ENCODE data around the gene PTK7. TPM values are rescaled to one million over a fixed set of nuclear protein-coding genes. Genes with fewer than 3 reads are reported as not detected.
"Not testable (repeated sequence)": the region's sequence is repeated elsewhere in the genome, so short reads cannot be mapped to it uniquely, and the experiment has no call there.

Gene PTK7
- total RNA-seq, 2 experiments from 2014 or later = 1.2 to 1.6 TPM

DNA sequence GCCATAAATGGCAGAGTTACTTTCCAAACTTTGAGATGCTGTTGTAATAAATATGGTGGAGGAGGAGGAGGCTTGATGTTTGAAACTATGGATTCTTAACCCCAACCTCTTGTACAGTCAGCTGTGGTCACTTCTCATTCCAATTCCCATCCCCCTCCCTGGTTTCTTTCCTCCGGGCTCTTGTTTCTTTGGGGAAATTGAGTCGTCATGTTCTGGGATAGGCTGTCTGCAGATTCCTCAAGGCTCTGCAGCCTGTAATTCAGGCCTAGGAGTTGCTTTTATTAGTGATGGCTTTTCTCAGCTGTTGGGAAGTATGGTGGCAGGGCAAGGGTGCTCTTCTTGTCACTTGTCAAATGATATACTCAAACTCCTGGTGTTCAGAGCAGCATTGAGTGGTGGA is 2.6 kb downstream of the PTK7 start:
- H3K27me3 Mint-ChIP-seq = peaks cover 13% of the 10 kb centered on the region
- Histone ChIP-seq H3K27ac (ENCODE audit: low read depth in 1 of 2, low read length in 2 of 2) (no peak overlapping the region), H3K9me3 (ENCODE audit: control insufficient read depth in 1 of 2, insufficient read depth in 1 of 2, low read length in 2 of 2) (no peaks in the 10 kb centered on the region), H3K36me3 (ENCODE audit: insufficient read depth, low read length) (no peaks in the 10 kb centered on the region), H3K4me3 (ENCODE audit: low read length) (no peak overlapping the region), H3K27me3 (ENCODE audit: control insufficient read depth in 1 of 2, insufficient read depth in 2 of 2, low read length in 2 of 2) (peaks cover 23 to 24% of the 10 kb centered on the region in 2 experiments), H3K4me1 (ENCODE audit: insufficient read depth, low read length) (peaks cover 18% of the 10 kb centered on the region)
- POLR2A ChIA-PET = no interaction called here
- peaks cover 8% of the 10 kb centered on the region for H3K4me1 Mint-ChIP-seq (ENCODE audit: low read depth)
- TF ChIP-seq, protein P1, sequence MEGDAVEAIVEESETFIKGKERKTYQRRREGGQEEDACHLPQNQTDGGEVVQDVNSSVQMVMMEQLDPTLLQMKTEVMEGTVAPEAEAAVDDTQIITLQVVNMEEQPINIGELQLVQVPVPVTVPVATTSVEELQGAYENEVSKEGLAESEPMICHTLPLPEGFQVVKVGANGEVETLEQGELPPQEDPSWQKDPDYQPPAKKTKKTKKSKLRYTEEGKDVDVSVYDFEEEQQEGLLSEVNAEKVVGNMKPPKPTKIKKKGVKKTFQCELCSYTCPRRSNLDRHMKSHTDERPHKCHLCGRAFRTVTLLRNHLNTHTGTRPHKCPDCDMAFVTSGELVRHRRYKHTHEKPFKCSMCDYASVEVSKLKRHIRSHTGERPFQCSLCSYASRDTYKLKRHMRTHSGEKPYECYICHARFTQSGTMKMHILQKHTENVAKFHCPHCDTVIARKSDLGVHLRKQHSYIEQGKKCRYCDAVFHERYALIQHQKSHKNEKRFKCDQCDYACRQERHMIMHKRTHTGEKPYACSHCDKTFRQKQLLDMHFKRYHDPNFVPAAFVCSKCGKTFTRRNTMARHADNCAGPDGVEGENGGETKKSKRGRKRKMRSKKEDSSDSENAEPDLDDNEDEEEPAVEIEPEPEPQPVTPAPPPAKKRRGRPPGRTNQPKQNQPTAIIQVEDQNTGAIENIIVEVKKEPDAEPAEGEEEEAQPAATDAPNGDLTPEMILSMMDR (IDR thresholded peaks at IDR 0.05) = no peak
- ATAC-seq (ENCODE audit: poor library complexity) (no peak), DNase-seq (no peak)
- intact Hi-C loops (cut with DNase I, micrococcal nuclease) = no loop called here
- no peak overlapping the region for H3K27ac Mint-ChIP-seq
- H3K36me3 Mint-ChIP-seq (ENCODE audit: low read depth) = peaks cover 9% of the 10 kb centered on the region
- H3K9me3 Mint-ChIP-seq = no peaks in the 10 kb centered on the region
- no peak overlapping the region for H3K4me3 Mint-ChIP-seq
- CTCF ChIA-PET = no interaction called here

DNA sequence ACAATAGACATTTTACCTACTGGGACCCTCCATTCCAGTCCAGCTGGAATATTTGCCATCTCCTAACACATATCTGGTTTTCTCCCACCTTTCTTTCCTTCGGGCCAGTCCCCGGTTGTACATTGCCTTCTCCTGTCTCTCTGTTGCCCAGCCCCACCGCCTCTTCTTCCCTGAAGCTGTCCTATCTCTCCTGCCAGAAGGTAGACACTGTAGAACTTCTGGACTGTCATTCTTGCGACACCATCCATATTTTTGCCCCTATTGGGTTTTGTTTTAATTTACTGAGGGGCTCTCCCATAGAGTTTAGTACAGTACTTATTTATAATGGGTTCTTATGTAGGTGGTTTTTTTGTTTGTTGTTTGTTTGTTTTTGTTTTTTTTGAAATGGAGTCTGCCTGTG is 4.9 kb downstream of the PTK7 start:
- peaks cover 15 to 16% of the 10 kb centered on the region in 2 experiments for H3K27me3 ChIP-seq (ENCODE audit: control insufficient read depth in 1 of 2, insufficient read depth in 2 of 2, low read length in 2 of 2)
- TF ChIP-seq, protein P1 (IDR thresholded peaks at IDR 0.05) = no peak
- H3K27me3 Mint-ChIP-seq = peaks cover 13% of the 10 kb centered on the region
- peaks cover 12% of the 10 kb centered on the region for H3K4me1 ChIP-seq (ENCODE audit: insufficient read depth, low read length)
- no peak overlapping the region for H3K27ac Mint-ChIP-seq
- intact Hi-C loops (cut with DNase I, micrococcal nuclease) = no loop called here
- H3K36me3 ChIP-seq (ENCODE audit: insufficient read depth, low read length) = no peaks in the 10 kb centered on the region
- no peak overlapping the region for H3K4me3 Mint-ChIP-seq
- POLR2A ChIA-PET = no interaction called here
- H3K36me3 Mint-ChIP-seq (ENCODE audit: low read depth) = no peaks in the 10 kb centered on the region
- DNase-seq (no peak), ATAC-seq (ENCODE audit: poor library complexity) (no peak)
- no peaks in the 10 kb centered on the region for H3K9me3 ChIP-seq (ENCODE audit: control insufficient read depth in 1 of 2, insufficient read depth in 1 of 2, low read length in 2 of 2)
- CTCF ChIA-PET = no interaction called here
- H3K27ac ChIP-seq (ENCODE audit: low read depth in 1 of 2, low read length in 2 of 2) = no peak overlapping the region
- H3K4me1 Mint-ChIP-seq (ENCODE audit: low read depth) = peaks cover 8% of the 10 kb centered on the region
- H3K4me3 ChIP-seq (ENCODE audit: low read length) = no peak overlapping the region
- H3K9me3 Mint-ChIP-seq = no peaks in the 10 kb centered on the region

GRCh38 chr6:43081922-43082321 is 5.8 kb downstream of the PTK7 start:
- H3K4me3 ChIP-seq (ENCODE audit: low read length); ATAC-seq (ENCODE audit: poor library complexity); H3K27ac ChIP-seq (ENCODE audit: low read depth in 1 of 2, low read length in 2 of 2); CTCF ChIA-PET; H3K27ac Mint-ChIP-seq; H3K9me3 Mint-ChIP-seq; DNase-seq; intact Hi-C loops (cut with DNase I, micrococcal nuclease); H3K4me1 Mint-ChIP-seq (ENCODE audit: low read depth); H3K36me3 Mint-ChIP-seq (ENCODE audit: low read depth); H3K9me3 ChIP-seq (ENCODE audit: control insufficient read depth in 1 of 2, insufficient read depth in 1 of 2, low read length in 2 of 2); H3K4me1 ChIP-seq (ENCODE audit: insufficient read depth, low read length); POLR2A ChIA-PET; H3K36me3 ChIP-seq (ENCODE audit: insufficient read depth, low read length): not testable (repeated sequence)
- Mint-ChIP-seq H3K4me3 (peak overlapping the region; percentile 15), H3K27me3 (peaks cover 13% of the 10 kb centered on the region)
- peaks cover 9 to 10% of the 10 kb centered on the region in 2 experiments for H3K27me3 ChIP-seq (ENCODE audit: control insufficient read depth in 1 of 2, insufficient read depth in 2 of 2, low read length in 2 of 2)

GRCh38 chr6:43082806-43083655 is 6.9 kb downstream of the PTK7 start:
- POLR2A ChIA-PET = no interaction called here
- Histone ChIP-seq H3K27me3 (ENCODE audit: control insufficient read depth in 1 of 2, insufficient read depth in 2 of 2, low read length in 2 of 2) (no peaks in the 10 kb centered on the region), H3K9me3 (ENCODE audit: control insufficient read depth in 1 of 2, insufficient read depth in 1 of 2, low read length in 2 of 2) (no peaks in the 10 kb centered on the region), H3K36me3 (ENCODE audit: insufficient read depth, low read length) (no peaks in the 10 kb centered on the region), H3K27ac (ENCODE audit: low read depth in 1 of 2, low read length in 2 of 2) (no peak overlapping the region), H3K4me1 (ENCODE audit: insufficient read depth, low read length) (no peaks in the 10 kb centered on the region), H3K4me3 (ENCODE audit: low read length) (no peak overlapping the region)
- no peak overlapping the region for H3K4me3 Mint-ChIP-seq
- H3K27me3 Mint-ChIP-seq = peaks cover 8% of the 10 kb centered on the region
- no peak for DNase-seq
- TF ChIP-seq, protein P1 (IDR thresholded peaks at IDR 0.05) = no peak
- H3K4me1 Mint-ChIP-seq (ENCODE audit: low read depth) = peaks cover 3% of the 10 kb centered on the region
- intact Hi-C loops (cut with DNase I, micrococcal nuclease) = no loop called here
- H3K27ac Mint-ChIP-seq = no peak overlapping the region
- H3K36me3 Mint-ChIP-seq (ENCODE audit: low read depth) = no peaks in the 10 kb centered on the region
- CTCF ChIA-PET = no interaction called here
- no peak for ATAC-seq (ENCODE audit: poor library complexity)
- H3K9me3 Mint-ChIP-seq = no peaks in the 10 kb centered on the region
